ENCODE measurements around the gene RPS6KA2.

Gene RPS6KA2

DNA sequence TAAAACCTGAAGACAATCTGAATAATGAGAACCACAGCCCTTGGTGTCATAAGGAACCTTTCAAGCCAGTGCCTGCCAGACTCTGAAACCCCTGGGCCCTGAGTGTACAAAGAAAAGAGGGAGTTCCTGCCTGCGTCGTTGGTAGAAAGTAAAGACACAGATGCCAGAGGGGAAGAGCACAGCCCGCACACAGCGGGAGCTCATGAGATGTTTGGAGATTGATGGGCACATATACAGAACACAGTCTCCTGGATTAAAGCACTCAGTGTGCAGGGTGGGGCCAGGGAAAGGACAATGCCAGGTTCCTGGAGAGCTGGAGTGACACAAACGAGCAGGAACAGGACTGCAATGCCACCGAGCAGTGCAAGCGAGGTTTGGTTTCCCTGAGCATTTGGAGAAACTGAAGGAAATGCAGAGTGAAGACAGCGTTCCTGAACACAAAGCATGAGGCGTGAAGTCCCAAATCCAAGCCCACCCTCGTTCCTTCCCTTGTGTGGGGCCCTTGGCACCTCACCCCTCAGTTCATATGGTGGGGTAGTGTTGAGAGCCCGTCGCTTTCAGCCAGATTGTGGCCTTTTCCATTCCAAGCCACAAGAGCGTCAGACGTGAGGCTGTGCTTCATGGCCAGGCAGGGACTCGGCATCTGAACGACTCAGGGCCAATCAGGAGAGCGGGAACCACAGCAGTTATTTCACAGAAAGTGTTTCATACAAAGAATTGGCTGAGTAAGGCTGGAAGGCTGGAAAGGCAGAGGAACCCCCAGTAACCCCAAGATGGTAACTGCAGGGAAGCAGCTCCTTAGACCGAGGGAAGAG is 41.0 kb upstream of the RPS6KA2 start:
- Histone ChIP-seq H3K9me3 (ENCODE audit: control insufficient read depth in 5 of 5, low read length in 5 of 5) (peaks cover 0 to 5% (median 4%) of the 10 kb centered on the region in 5 donors), H3K4me1 (ENCODE audit: control insufficient read depth in 5 of 5, insufficient read depth in 5 of 5, low read length in 5 of 5) (peaks cover 0 to 18% (median 4%) of the 10 kb centered on the region in 5 donors), H3K9ac (ENCODE audit: low read length in 5 of 5) (no peak overlapping the region), H3K27ac (ENCODE audit: low read depth, low read length) (no peak overlapping the region), H3K27me3 (ENCODE audit: control insufficient read depth in 5 of 5, insufficient read depth in 4 of 5, low read length in 5 of 5) (peaks cover 9 to 36% (median 23%) of the 10 kb centered on the region in 5 donors), H3K36me3 (ENCODE audit: control insufficient read depth in 5 of 5, insufficient read depth in 5 of 5, low read length in 5 of 5) (no peaks in the 10 kb centered on the region), H3K4me3 (ENCODE audit: low read depth in 1 of 5, low read length in 5 of 5) (no peak overlapping the region)

DNA sequence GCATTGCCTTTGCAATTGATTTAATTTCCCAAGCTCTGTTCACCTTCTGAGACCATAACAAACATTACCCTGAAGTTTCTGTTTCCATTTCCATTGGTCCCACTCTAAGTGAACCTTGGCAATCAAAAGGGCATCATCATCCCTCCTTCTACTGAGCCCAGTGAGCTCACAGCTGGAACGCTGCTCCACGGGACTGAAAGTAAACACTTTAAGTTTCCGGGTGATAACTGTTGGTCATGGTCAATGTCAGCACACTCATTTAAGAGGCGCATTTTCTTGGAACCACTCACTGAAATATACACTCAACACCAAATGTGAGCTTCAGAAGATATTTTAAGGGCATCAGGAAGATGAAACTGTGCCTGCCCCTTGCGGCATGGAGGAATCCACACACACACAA is 37.1 kb upstream of the RPS6KA2 start:
- H3K27me3 ChIP-seq (ENCODE audit: control insufficient read depth in 5 of 5, insufficient read depth in 4 of 5, low read length in 5 of 5) = peaks cover 0 to 9% (median 6%) of the 10 kb centered on the region in 5 donors
- H3K4me1 ChIP-seq (ENCODE audit: control insufficient read depth in 5 of 5, insufficient read depth in 5 of 5, low read length in 5 of 5) = peaks cover 0 to 4% (median 0%) of the 10 kb centered on the region in 5 donors
- H3K4me3 ChIP-seq (ENCODE audit: low read depth in 1 of 5, low read length in 5 of 5) = no peak overlapping the region
- H3K36me3 ChIP-seq (ENCODE audit: control insufficient read depth in 5 of 5, insufficient read depth in 5 of 5, low read length in 5 of 5) = no peaks in the 10 kb centered on the region
- no peak overlapping the region for H3K27ac ChIP-seq (ENCODE audit: low read depth, low read length)
- H3K9me3 ChIP-seq (ENCODE audit: control insufficient read depth in 5 of 5, low read length in 5 of 5) = no peaks in the 10 kb centered on the region
- no peak overlapping the region for H3K9ac ChIP-seq (ENCODE audit: low read length in 5 of 5)

DNA sequence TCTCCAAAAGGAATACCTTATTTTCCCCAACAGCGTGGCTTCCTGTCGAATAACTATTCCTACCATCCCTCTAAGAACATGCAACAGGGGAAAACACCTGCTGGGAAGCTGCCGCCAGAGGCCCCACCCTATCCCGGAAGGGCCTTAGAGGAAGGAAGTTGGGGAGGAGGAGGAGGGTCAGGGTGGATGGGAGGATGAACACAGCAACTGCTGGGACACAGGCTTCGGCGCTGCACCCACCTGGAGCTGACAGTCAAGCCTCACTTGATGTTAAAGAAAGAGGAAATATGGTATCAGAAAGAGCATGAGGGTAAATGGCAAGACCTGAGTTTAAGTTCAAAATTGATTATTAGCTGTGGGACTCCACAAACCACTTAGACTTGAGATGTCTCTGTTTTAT is 36.5 kb upstream of the RPS6KA2 start:
- Histone ChIP-seq H3K4me1 (ENCODE audit: control insufficient read depth in 5 of 5, insufficient read depth in 5 of 5, low read length in 5 of 5) (peaks cover 0 to 4% (median 0%) of the 10 kb centered on the region in 5 donors), H3K36me3 (ENCODE audit: control insufficient read depth in 5 of 5, insufficient read depth in 5 of 5, low read length in 5 of 5) (no peaks in the 10 kb centered on the region), H3K9ac (ENCODE audit: low read length in 5 of 5) (no peak overlapping the region), H3K4me3 (ENCODE audit: low read depth in 1 of 5, low read length in 5 of 5) (no peak overlapping the region), H3K27ac (ENCODE audit: low read depth, low read length) (no peak overlapping the region), H3K27me3 (ENCODE audit: control insufficient read depth in 5 of 5, insufficient read depth in 4 of 5, low read length in 5 of 5) (peaks cover 0 to 12% (median 5%) of the 10 kb centered on the region in 5 donors), H3K9me3 (ENCODE audit: control insufficient read depth in 5 of 5, low read length in 5 of 5) (no peaks in the 10 kb centered on the region)

DNA sequence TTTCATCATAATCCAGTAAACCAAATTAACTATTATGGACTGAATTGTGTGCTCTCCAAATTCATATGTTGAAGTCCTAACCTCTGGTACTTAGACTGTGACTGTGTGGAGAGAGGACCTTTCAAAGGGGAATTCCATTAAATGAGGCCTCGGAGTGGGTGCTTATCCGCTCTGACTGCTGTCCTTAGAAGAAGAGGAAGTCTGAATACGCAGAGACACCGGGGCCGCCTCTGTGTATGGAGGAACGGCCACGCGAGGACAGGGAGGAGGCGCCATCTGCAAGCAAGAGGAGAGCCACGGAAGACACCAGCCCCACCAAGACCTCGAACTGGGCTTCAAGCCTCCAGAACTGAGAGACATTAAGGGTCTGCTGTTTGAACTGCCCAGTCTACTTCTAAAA is 35.6 kb upstream of the RPS6KA2 start:
- H3K4me3 ChIP-seq (ENCODE audit: low read depth in 1 of 5, low read length in 5 of 5) = no peak overlapping the region
- H3K9ac ChIP-seq (ENCODE audit: low read length in 5 of 5) = no peak overlapping the region
- H3K4me1 ChIP-seq (ENCODE audit: control insufficient read depth in 5 of 5, insufficient read depth in 5 of 5, low read length in 5 of 5) = peaks cover 0 to 4% (median 0%) of the 10 kb centered on the region in 5 donors
- no peak overlapping the region for H3K27ac ChIP-seq (ENCODE audit: low read depth, low read length)
- H3K27me3 ChIP-seq (ENCODE audit: control insufficient read depth in 5 of 5, insufficient read depth in 4 of 5, low read length in 5 of 5) = peaks cover 0 to 11% (median 1%) of the 10 kb centered on the region in 5 donors
- H3K36me3 ChIP-seq (ENCODE audit: control insufficient read depth in 5 of 5, insufficient read depth in 5 of 5, low read length in 5 of 5) = no peaks in the 10 kb centered on the region
- no peaks in the 10 kb centered on the region for H3K9me3 ChIP-seq (ENCODE audit: control insufficient read depth in 5 of 5, low read length in 5 of 5)

DNA sequence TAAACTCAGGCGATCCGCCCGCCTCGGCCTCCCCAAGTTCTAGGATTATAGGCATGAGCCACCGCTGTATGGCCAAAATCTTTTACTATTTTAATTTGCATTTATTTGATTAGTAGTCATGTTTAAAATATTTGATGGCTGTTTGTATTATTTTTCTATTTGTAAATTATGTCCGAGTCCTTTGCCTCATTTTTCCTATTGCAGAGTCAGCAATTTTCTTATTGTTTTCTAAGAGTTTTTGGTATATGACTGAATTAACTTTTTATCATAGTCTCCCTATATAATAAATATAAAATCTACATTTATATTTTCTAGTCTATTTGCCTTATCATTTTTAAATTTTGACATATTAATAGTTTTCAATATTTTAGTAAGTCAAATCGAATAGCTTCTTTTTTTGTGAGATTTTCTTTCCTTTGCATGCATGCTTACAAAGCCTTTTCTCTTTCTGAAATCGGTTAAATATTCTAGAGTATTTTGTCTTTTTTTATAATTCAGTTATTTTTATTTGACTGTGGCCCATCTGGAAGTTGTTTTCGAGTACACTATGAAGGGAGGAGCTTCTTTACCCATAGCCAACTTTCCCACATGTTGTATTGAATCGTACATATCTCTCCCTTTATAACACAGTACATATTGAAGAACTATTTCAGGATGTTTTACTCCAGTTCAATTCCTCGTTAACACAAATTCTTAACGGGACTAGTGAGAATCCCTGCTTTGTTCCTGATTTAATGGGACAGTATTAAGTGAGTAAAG is 34.5 kb upstream of the RPS6KA2 start:
- Histone ChIP-seq H3K4me1 (ENCODE audit: control insufficient read depth in 5 of 5, insufficient read depth in 5 of 5, low read length in 5 of 5) (peaks cover 0 to 12% (median 2%) of the 10 kb centered on the region in 5 donors), H3K9ac (ENCODE audit: low read length in 5 of 5) (no peak overlapping the region), H3K36me3 (ENCODE audit: control insufficient read depth in 5 of 5, insufficient read depth in 5 of 5, low read length in 5 of 5) (no peaks in the 10 kb centered on the region), H3K9me3 (ENCODE audit: control insufficient read depth in 5 of 5, low read length in 5 of 5) (no peaks in the 10 kb centered on the region), H3K27ac (ENCODE audit: low read depth, low read length) (no peak overlapping the region), H3K27me3 (ENCODE audit: control insufficient read depth in 5 of 5, insufficient read depth in 4 of 5, low read length in 5 of 5) (peaks cover 1 to 15% (median 4%) of the 10 kb centered on the region in 5 donors), H3K4me3 (ENCODE audit: low read depth in 1 of 5, low read length in 5 of 5) (no peak overlapping the region)

DNA sequence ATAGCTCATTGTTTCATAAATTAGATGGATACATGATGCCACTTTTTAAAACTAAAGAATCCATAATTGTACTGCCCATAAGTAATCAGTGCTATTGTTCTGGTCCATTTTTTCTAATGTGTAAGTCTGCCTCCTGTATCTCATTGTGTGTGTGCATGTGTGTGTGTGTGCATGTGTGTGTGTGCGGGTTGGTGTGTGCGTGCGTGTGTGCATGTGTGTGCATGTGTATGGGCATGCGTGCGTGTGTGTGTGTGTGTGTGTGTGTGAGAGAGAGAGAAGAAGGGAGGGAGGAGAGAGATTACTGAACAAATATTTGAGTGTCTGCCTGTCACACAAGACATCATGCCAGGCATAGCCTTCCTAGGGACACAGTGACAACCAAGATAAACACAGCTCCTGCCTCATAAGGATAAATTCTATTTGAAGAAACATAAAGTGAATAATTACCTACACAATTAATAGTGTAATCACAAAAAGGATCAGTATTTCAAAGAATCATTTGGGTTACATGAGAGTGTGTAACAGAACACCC is 33.2 kb upstream of the RPS6KA2 start:
- Histone ChIP-seq H3K36me3 (ENCODE audit: control insufficient read depth in 5 of 5, insufficient read depth in 5 of 5, low read length in 5 of 5) (no peaks in the 10 kb centered on the region), H3K27me3 (ENCODE audit: control insufficient read depth in 5 of 5, insufficient read depth in 4 of 5, low read length in 5 of 5) (peaks cover 9 to 27% (median 13%) of the 10 kb centered on the region in 5 donors), H3K4me3 (ENCODE audit: low read depth in 1 of 5, low read length in 5 of 5) (no peak overlapping the region), H3K4me1 (ENCODE audit: control insufficient read depth in 5 of 5, insufficient read depth in 5 of 5, low read length in 5 of 5) (peaks cover 0 to 13% (median 3%) of the 10 kb centered on the region in 5 donors), H3K9me3 (ENCODE audit: control insufficient read depth in 5 of 5, low read length in 5 of 5) (no peaks in the 10 kb centered on the region), H3K9ac (ENCODE audit: low read length in 5 of 5) (no peak overlapping the region), H3K27ac (ENCODE audit: low read depth, low read length) (no peak overlapping the region)

DNA sequence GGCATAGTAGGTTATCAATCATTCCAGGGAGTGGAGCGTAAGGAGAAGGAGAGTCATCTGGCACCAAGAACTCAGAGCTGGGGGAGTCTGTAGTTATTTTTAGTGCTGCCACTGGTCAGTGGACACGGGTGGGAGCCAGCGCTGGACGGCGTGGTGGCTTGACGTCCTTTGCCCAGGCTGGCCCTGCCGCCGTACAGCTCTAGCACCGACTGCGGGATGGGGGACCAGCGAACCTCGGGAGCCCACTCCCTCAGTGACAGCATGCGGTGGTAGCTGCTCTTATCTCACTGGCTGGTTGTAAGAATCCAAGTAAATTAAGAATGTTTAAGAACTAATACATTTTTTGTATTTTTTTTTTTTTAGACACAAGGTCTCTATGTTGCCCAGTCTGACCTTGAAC is 32.5 kb upstream of the RPS6KA2 start:
- Histone ChIP-seq H3K4me3 (ENCODE audit: low read depth in 1 of 5, low read length in 5 of 5) (no peak overlapping the region), H3K27me3 (ENCODE audit: control insufficient read depth in 5 of 5, insufficient read depth in 4 of 5, low read length in 5 of 5) (peaks cover 11 to 29% (median 13%) of the 10 kb centered on the region in 5 donors), H3K27ac (ENCODE audit: low read depth, low read length) (no peak overlapping the region), H3K4me1 (ENCODE audit: control insufficient read depth in 5 of 5, insufficient read depth in 5 of 5, low read length in 5 of 5) (peaks cover 0 to 13% (median 3%) of the 10 kb centered on the region in 5 donors), H3K36me3 (ENCODE audit: control insufficient read depth in 5 of 5, insufficient read depth in 5 of 5, low read length in 5 of 5) (no peaks in the 10 kb centered on the region), H3K9me3 (ENCODE audit: control insufficient read depth in 5 of 5, low read length in 5 of 5) (no peaks in the 10 kb centered on the region), H3K9ac (ENCODE audit: low read length in 5 of 5) (no peak overlapping the region)

DNA sequence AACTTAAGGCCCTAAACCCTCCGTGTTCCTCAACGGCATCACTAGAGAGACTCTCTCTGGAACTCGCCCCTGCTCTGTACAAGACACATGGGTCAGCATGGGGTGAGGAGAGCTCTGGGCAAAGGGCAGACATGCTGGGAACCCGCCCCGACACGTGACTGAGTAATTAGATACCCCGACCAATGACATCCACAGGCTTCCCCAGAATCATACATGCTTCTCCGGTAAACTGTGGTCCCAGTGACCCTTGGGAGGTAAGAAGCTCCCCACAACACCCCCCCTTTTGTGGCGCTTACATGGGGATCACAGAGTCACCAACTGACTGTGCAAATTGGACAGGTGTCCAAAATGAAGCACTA is 31.7 kb upstream of the RPS6KA2 start:
- Histone ChIP-seq H3K4me1 (ENCODE audit: control insufficient read depth in 5 of 5, insufficient read depth in 5 of 5, low read length in 5 of 5) (peaks cover 0 to 13% (median 3%) of the 10 kb centered on the region in 5 donors), H3K9me3 (ENCODE audit: control insufficient read depth in 5 of 5, low read length in 5 of 5) (no peaks in the 10 kb centered on the region), H3K27me3 (ENCODE audit: control insufficient read depth in 5 of 5, insufficient read depth in 4 of 5, low read length in 5 of 5) (peaks cover 11 to 29% (median 13%) of the 10 kb centered on the region in 5 donors), H3K36me3 (ENCODE audit: control insufficient read depth in 5 of 5, insufficient read depth in 5 of 5, low read length in 5 of 5) (no peaks in the 10 kb centered on the region), H3K27ac (ENCODE audit: low read depth, low read length) (no peak overlapping the region), H3K4me3 (ENCODE audit: low read depth in 1 of 5, low read length in 5 of 5) (no peak overlapping the region), H3K9ac (ENCODE audit: low read length in 5 of 5) (no peak overlapping the region)

DNA sequence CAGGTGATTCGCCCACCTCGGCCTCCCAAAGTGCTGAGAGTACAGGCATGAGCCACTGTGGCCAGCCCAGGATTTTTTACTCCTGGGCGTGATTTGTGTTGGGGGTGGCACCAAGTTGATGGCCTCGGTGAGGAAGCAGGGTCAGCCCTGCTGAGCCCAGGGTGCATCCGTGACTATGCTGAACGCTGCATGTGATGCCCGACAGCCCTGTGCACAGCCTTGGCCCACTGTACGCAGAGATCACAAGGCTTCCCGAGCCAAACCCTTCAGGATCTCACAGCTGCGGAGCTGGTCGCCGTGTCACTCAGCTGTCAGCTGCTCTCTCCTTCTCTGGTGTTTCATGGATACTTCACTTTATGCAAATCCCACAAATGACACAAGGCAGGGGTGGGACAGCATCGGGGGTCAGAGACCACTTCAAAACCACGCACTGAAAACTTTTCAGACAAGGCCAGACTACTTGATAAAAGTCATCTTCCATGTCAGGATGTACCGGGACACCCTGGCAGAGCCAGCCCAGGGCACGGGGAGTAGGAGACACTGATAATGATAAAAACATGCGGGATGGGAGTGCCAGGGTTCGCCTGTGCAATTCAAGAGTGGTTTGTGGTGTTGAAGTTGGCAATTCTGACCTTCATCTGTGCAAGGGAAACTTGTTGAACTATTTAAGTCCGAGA is 31.2 kb upstream of the RPS6KA2 start:
- H3K27ac ChIP-seq (ENCODE audit: low read depth, low read length) = no peak overlapping the region

More for the DNA sequence above, 31.2 kb upstream of the RPS6KA2 start:
- Histone ChIP-seq H3K36me3 (ENCODE audit: control insufficient read depth in 5 of 5, insufficient read depth in 5 of 5, low read length in 5 of 5) (no peaks in the 10 kb centered on the region), H3K9ac (ENCODE audit: low read length in 5 of 5) (no peak overlapping the region), H3K27me3 (ENCODE audit: control insufficient read depth in 5 of 5, insufficient read depth in 4 of 5, low read length in 5 of 5) (peaks cover 11 to 26% (median 13%) of the 10 kb centered on the region in 5 donors), H3K4me1 (ENCODE audit: control insufficient read depth in 5 of 5, insufficient read depth in 5 of 5, low read length in 5 of 5) (peaks cover 0 to 9% (median 3%) of the 10 kb centered on the region in 5 donors), H3K9me3 (ENCODE audit: control insufficient read depth in 5 of 5, low read length in 5 of 5) (no peaks in the 10 kb centered on the region), H3K4me3 (ENCODE audit: low read depth in 1 of 5, low read length in 5 of 5) (no peak overlapping the region)
